Measurements from ENCODE around the gene PGM2L1. TPM values are rescaled to one million over a fixed set of nuclear protein-coding genes. Genes with fewer than 3 reads are reported as not detected.

PGM2L1 gene
- total and polyA plus RNA-seq, 2 donors: 7.0 to 8.0 TPM

GRCh38 chr11:74412733-74413359 lies 14.6 kb upstream of the PGM2L1 start:
- H3K9me3 ChIP-seq (ENCODE audit: control insufficient read depth in 2 of 2, insufficient read depth in 1 of 2, low read length in 1 of 2): no peaks in the 10 kb centered on the region
- H3K4me3 ChIP-seq (ENCODE audit: low read length in 2 of 2): no peak overlapping the region
- H3K27ac ChIP-seq (ENCODE audit: low read depth in 1 of 2, low read length in 1 of 2): no peak overlapping the region
- H3K4me1 ChIP-seq (ENCODE audit: control insufficient read depth in 2 of 2, insufficient read depth in 2 of 2, low read length in 2 of 2): peaks cover 23 to 31% of the 10 kb centered on the region in 2 donors
- no peak for DNase-seq (ENCODE audit: low read depth in 6 of 9, low spot score in 9 of 9)
- H3K27me3 ChIP-seq (ENCODE audit: control insufficient read depth in 2 of 2, insufficient read depth in 1 of 2, low read length in 1 of 2): no peaks in the 10 kb centered on the region
- 78% methylated on average over 11 of the region's 11 CpGs for WGBS
- H3K36me3 ChIP-seq (ENCODE audit: control insufficient read depth in 2 of 2, insufficient read depth in 2 of 2, low read length in 1 of 2): no peaks in the 10 kb centered on the region

- Histone ChIP-seq H3K4me3 (ENCODE audit: low read length in 2 of 2) (no peak overlapping the region), H3K9me3 (ENCODE audit: control insufficient read depth in 2 of 2, insufficient read depth in 1 of 2, low read length in 1 of 2) (no peaks in the 10 kb centered on the region), H3K27me3 (ENCODE audit: control insufficient read depth in 2 of 2, insufficient read depth in 1 of 2, low read length in 1 of 2) (no peaks in the 10 kb centered on the region), H3K36me3 (ENCODE audit: control insufficient read depth in 2 of 2, insufficient read depth in 2 of 2, low read length in 1 of 2) (no peaks in the 10 kb centered on the region), H3K4me1 (ENCODE audit: control insufficient read depth in 2 of 2, insufficient read depth in 2 of 2, low read length in 2 of 2) (peaks cover 17 to 26% of the 10 kb centered on the region in 2 donors), H3K27ac (ENCODE audit: low read depth in 1 of 2, low read length in 1 of 2) (no peak overlapping the region)
- no peak for DNase-seq (ENCODE audit: low read depth in 6 of 9, low spot score in 9 of 9)
- 98% methylated on average over 2 of the region's 2 CpGs for WGBS
Observed at GRCh38 chr11:74412321-74412720, 14.1 kb upstream of the PGM2L1 start.

- Histone ChIP-seq H3K36me3 (ENCODE audit: control insufficient read depth in 2 of 2, insufficient read depth in 2 of 2, low read length in 1 of 2) (no peaks in the 10 kb centered on the region), H3K4me1 (ENCODE audit: control insufficient read depth in 2 of 2, insufficient read depth in 2 of 2, low read length in 2 of 2) (peaks cover 4 to 8% of the 10 kb centered on the region in 2 donors), H3K9me3 (ENCODE audit: control insufficient read depth in 2 of 2, insufficient read depth in 1 of 2, low read length in 1 of 2) (no peaks in the 10 kb centered on the region), H3K27me3 (ENCODE audit: control insufficient read depth in 2 of 2, insufficient read depth in 1 of 2, low read length in 1 of 2) (no peaks in the 10 kb centered on the region), H3K4me3 (ENCODE audit: low read length in 2 of 2) (no peak overlapping the region), H3K27ac (ENCODE audit: low read depth in 1 of 2, low read length in 1 of 2) (no peak overlapping the region)
- over 99% methylated on average over 2 of the region's 2 CpGs for WGBS
- no peak for DNase-seq (ENCODE audit: low read depth in 6 of 9, low spot score in 9 of 9)
Observed at GRCh38 chr11:74409633-74410032, 11.4 kb upstream of the PGM2L1 start.

- Histone ChIP-seq H3K36me3 (ENCODE audit: control insufficient read depth in 2 of 2, insufficient read depth in 2 of 2, low read length in 1 of 2) (no peaks in the 10 kb centered on the region), H3K27me3 (ENCODE audit: control insufficient read depth in 2 of 2, insufficient read depth in 1 of 2, low read length in 1 of 2) (no peaks in the 10 kb centered on the region), H3K27ac (ENCODE audit: low read depth in 1 of 2, low read length in 1 of 2) (peak overlapping the region in 1 of 2 donors; percentile 49), H3K4me3 (ENCODE audit: low read length in 2 of 2) (no peak overlapping the region), H3K4me1 (ENCODE audit: control insufficient read depth in 2 of 2, insufficient read depth in 2 of 2, low read length in 2 of 2) (peaks cover 0 to 7% of the 10 kb centered on the region in 2 donors), H3K9me3 (ENCODE audit: control insufficient read depth in 2 of 2, insufficient read depth in 1 of 2, low read length in 1 of 2) (no peaks in the 10 kb centered on the region)
- no peak for DNase-seq (ENCODE audit: low read depth in 6 of 9, low spot score in 9 of 9)
- WGBS: 72% methylated on average over 4 of the region's 4 CpGs
Observed at GRCh38 chr11:74403607-74404321, 5.5 kb upstream of the PGM2L1 start.

GRCh38 chr11:74400606-74401005 lies 2.4 kb upstream of the PGM2L1 start:
- Histone ChIP-seq H3K9me3 (ENCODE audit: control insufficient read depth in 2 of 2, insufficient read depth in 1 of 2, low read length in 1 of 2) (no peaks in the 10 kb centered on the region), H3K36me3 (ENCODE audit: control insufficient read depth in 2 of 2, insufficient read depth in 2 of 2, low read length in 1 of 2) (no peaks in the 10 kb centered on the region), H3K4me1 (ENCODE audit: control insufficient read depth in 2 of 2, insufficient read depth in 2 of 2, low read length in 2 of 2) (peaks cover 2 to 7% of the 10 kb centered on the region in 2 donors), H3K27ac (ENCODE audit: low read depth in 1 of 2, low read length in 1 of 2) (no peak overlapping the region), H3K4me3 (ENCODE audit: low read length in 2 of 2) (no peak overlapping the region), H3K27me3 (ENCODE audit: control insufficient read depth in 2 of 2, insufficient read depth in 1 of 2, low read length in 1 of 2) (no peaks in the 10 kb centered on the region)
- 94% methylated on average over 2 of the region's 2 CpGs for WGBS
- no peak for DNase-seq (ENCODE audit: low read depth in 6 of 9, low spot score in 9 of 9)

GRCh38 chr11:74397501-74398243 lies 561 bp downstream of the PGM2L1 start:
- H3K4me1 ChIP-seq (ENCODE audit: control insufficient read depth in 2 of 2, insufficient read depth in 2 of 2, low read length in 2 of 2): peaks cover 0 to 2% of the 10 kb centered on the region in 2 donors
- H3K36me3 ChIP-seq (ENCODE audit: control insufficient read depth in 2 of 2, insufficient read depth in 2 of 2, low read length in 1 of 2): peaks cover 0 to 4% of the 10 kb centered on the region in 2 donors
- H3K27me3 ChIP-seq (ENCODE audit: control insufficient read depth in 2 of 2, insufficient read depth in 1 of 2, low read length in 1 of 2): no peaks in the 10 kb centered on the region
- H3K27ac ChIP-seq (ENCODE audit: low read depth in 1 of 2, low read length in 1 of 2): peak overlapping the region; percentile 83 to 85
- peak overlapping the region; percentile 80 to 84 for H3K4me3 ChIP-seq (ENCODE audit: low read length in 2 of 2)
- no peaks in the 10 kb centered on the region for H3K9me3 ChIP-seq (ENCODE audit: control insufficient read depth in 2 of 2, insufficient read depth in 1 of 2, low read length in 1 of 2)
- WGBS: under 1% methylated on average over 35 of the region's 35 CpGs
- DNase-seq (ENCODE audit: low read depth in 6 of 9, low spot score in 9 of 9): peak; percentile 42 to 84 (median 53)

GRCh38 chr11:74392256-74392655 lies 6.0 kb downstream of the PGM2L1 start:
- H3K27ac ChIP-seq (ENCODE audit: low read depth in 1 of 2, low read length in 1 of 2): no peak overlapping the region
- 98% methylated on average over 8 of the region's 8 CpGs for WGBS
- peaks cover 0 to 4% of the 10 kb centered on the region in 2 donors for H3K36me3 ChIP-seq (ENCODE audit: control insufficient read depth in 2 of 2, insufficient read depth in 2 of 2, low read length in 1 of 2)
- H3K9me3 ChIP-seq (ENCODE audit: control insufficient read depth in 2 of 2, insufficient read depth in 1 of 2, low read length in 1 of 2): no peaks in the 10 kb centered on the region
- peaks cover 5 to 6% of the 10 kb centered on the region in 2 donors for H3K4me1 ChIP-seq (ENCODE audit: control insufficient read depth in 2 of 2, insufficient read depth in 2 of 2, low read length in 2 of 2)
- no peaks in the 10 kb centered on the region for H3K27me3 ChIP-seq (ENCODE audit: control insufficient read depth in 2 of 2, insufficient read depth in 1 of 2, low read length in 1 of 2)
- no peak overlapping the region for H3K4me3 ChIP-seq (ENCODE audit: low read length in 2 of 2)
- DNase-seq (ENCODE audit: low read depth in 6 of 9, low spot score in 9 of 9): no peak

GRCh38 chr11:74391193-74391592 lies 7.0 kb downstream of the PGM2L1 start:
- Histone ChIP-seq H3K27ac (ENCODE audit: low read depth in 1 of 2, low read length in 1 of 2) (no peak overlapping the region), H3K4me1 (ENCODE audit: control insufficient read depth in 2 of 2, insufficient read depth in 2 of 2, low read length in 2 of 2) (peaks cover 5 to 6% of the 10 kb centered on the region in 2 donors), H3K36me3 (ENCODE audit: control insufficient read depth in 2 of 2, insufficient read depth in 2 of 2, low read length in 1 of 2) (peaks cover 0 to 4% of the 10 kb centered on the region in 2 donors), H3K27me3 (ENCODE audit: control insufficient read depth in 2 of 2, insufficient read depth in 1 of 2, low read length in 1 of 2) (no peaks in the 10 kb centered on the region), H3K4me3 (ENCODE audit: low read length in 2 of 2) (no peak overlapping the region), H3K9me3 (ENCODE audit: control insufficient read depth in 2 of 2, insufficient read depth in 1 of 2, low read length in 1 of 2) (no peaks in the 10 kb centered on the region)
- DNase-seq (ENCODE audit: low read depth in 6 of 9, low spot score in 9 of 9): no peak
- 80% methylated on average over 3 of the region's 3 CpGs for WGBS

- no peak for DNase-seq (ENCODE audit: low read depth in 6 of 9, low spot score in 9 of 9)
- Histone ChIP-seq H3K27me3 (ENCODE audit: control insufficient read depth in 2 of 2, insufficient read depth in 1 of 2, low read length in 1 of 2) (no peaks in the 10 kb centered on the region), H3K9me3 (ENCODE audit: control insufficient read depth in 2 of 2, insufficient read depth in 1 of 2, low read length in 1 of 2) (no peaks in the 10 kb centered on the region), H3K36me3 (ENCODE audit: control insufficient read depth in 2 of 2, insufficient read depth in 2 of 2, low read length in 1 of 2) (peaks cover 0 to 4% of the 10 kb centered on the region in 2 donors), H3K27ac (ENCODE audit: low read depth in 1 of 2, low read length in 1 of 2) (no peak overlapping the region), H3K4me1 (ENCODE audit: control insufficient read depth in 2 of 2, insufficient read depth in 2 of 2, low read length in 2 of 2) (peaks cover 2 to 6% of the 10 kb centered on the region in 2 donors), H3K4me3 (ENCODE audit: low read length in 2 of 2) (no peak overlapping the region)
- WGBS: 95% methylated on average over 2 of the region's 2 CpGs
Observed at GRCh38 chr11:74390697-74391096, 7.5 kb downstream of the PGM2L1 start.
